CD14-positive monocyte (primary cell): Measurements from ENCODE around the gene SLC35E3. TPM values are rescaled to one million over a fixed set of nuclear protein-coding genes. Genes with fewer than 3 reads are reported as not detected.

Source experiments
- DNase-seq, 3 donors: peaks; one replicate each; pipeline ENCODE4 v3.0.0-alpha.2; 2011 to 2022
- H2AFZ ChIP-seq: 2 replicates; pipeline ENCODE4 v1.6.0; 2012; ENCODE audit warnings: mild to moderate bottlenecking, low read depth, low read length, inconsistent platforms; ENCODE audit not compliant: insufficient read depth, poor library complexity, severe bottlenecking
- H3K27ac ChIP-seq, 2 donors: 1 replicate in 1 of 2; 2 replicates in 1 of 2; pipeline ENCODE4 v1.5.1; 2012 to 2013; ENCODE audit warnings: low read length in 2 of 2, control low read depth in 1 of 2, inconsistent platforms in 1 of 2, low read depth in 1 of 2, mild to moderate bottlenecking in 1 of 2
- H3K27me3 ChIP-seq, 2 donors: one replicate each; pipeline versions ENCODE4 v1.6.0 to v1.6.1; 2011 to 2013; ENCODE audit warnings: low read length in 2 of 2; ENCODE audit not compliant: control insufficient read depth in 2 of 2, insufficient read depth in 2 of 2
- H3K36me3 ChIP-seq, 2 donors: replicated peaks in 1 of 2; 1 replicate in 1 of 2; 2 replicates in 1 of 2; pipeline versions ENCODE4 v1.5.1 to v1.6.1; 2012 to 2013; ENCODE audit warnings: low read length in 2 of 2, control low read depth in 1 of 2, inconsistent platforms in 1 of 2, mild to moderate bottlenecking in 1 of 2; ENCODE audit not compliant: insufficient read depth in 2 of 2, control insufficient read depth in 1 of 2
- H3K4me1 ChIP-seq, 2 donors: 1 replicate in 1 of 2; 2 replicates in 1 of 2; pipeline versions ENCODE4 v1.5.1 to v1.6.1; 2012 to 2013; ENCODE audit warnings: low read length in 2 of 2, control low read depth in 1 of 2, inconsistent platforms in 1 of 2, mild to moderate bottlenecking in 1 of 2, moderate library complexity in 1 of 2; ENCODE audit not compliant: insufficient read depth in 2 of 2, control insufficient read depth in 1 of 2
- H3K4me2 ChIP-seq: replicated peaks from 2 replicates; pipeline ENCODE3; 2012; ENCODE audit warnings: low read length, moderate library complexity, mild to moderate bottlenecking; ENCODE audit not compliant: poor library complexity, severe bottlenecking; ENCODE audit errors: extremely low read depth
- H3K4me3 ChIP-seq, 3 experiments: fragments of 200-600 bp in 1 of 3; sonication (generic) in 1 of 3; replicated peaks in 1 of 3; 1 replicate in 2 of 3; 2 replicates in 1 of 3; pipeline ENCODE4 v1.5.1; 2011 to 2013; ENCODE audit warnings: low read length in 3 of 3, mild to moderate bottlenecking in 3 of 3, control low read depth in 2 of 3, low read depth in 2 of 3, inconsistent platforms in 1 of 3, moderate library complexity in 1 of 3
- H3K79me2 ChIP-seq: 2 replicates; pipeline ENCODE4 v1.6.0; 2012; ENCODE audit warnings: mild to moderate bottlenecking, control low read depth, inconsistent platforms, low read length, moderate library complexity; ENCODE audit not compliant: insufficient read depth
- H3K9ac ChIP-seq: 2 replicates; pipeline ENCODE4 v1.6.0; 2017; ENCODE audit warnings: low read length, mild to moderate bottlenecking; ENCODE audit not compliant: insufficient read depth, poor library complexity, severe bottlenecking
- H3K9me3 ChIP-seq, 2 donors: replicated peaks in 1 of 2; 1 replicate in 1 of 2; 2 replicates in 1 of 2; pipeline versions ENCODE4 v1.5.1 to v1.6.1; 2012 to 2013; ENCODE audit warnings: low read length in 2 of 2, control low read depth in 1 of 2; ENCODE audit not compliant: control insufficient read depth in 1 of 2, insufficient read depth in 1 of 2
- H4K20me1 ChIP-seq: 2 replicates; pipeline ENCODE4 v1.6.0; 2012; ENCODE audit warnings: mild to moderate bottlenecking, low read length, control low read depth, moderate library complexity; ENCODE audit not compliant: insufficient read depth
- H3K27ac Mint-ChIP-seq, 7 donors: one replicate each; pipeline ENCODE4 v1.8.0; 2020; ENCODE audit warnings: mild to moderate bottlenecking in 7 of 7, mixed read lengths in 7 of 7, moderate library complexity in 6 of 7, inconsistent platforms in 2 of 7
- H3K27me3 Mint-ChIP-seq, 3 donors: one replicate each; pipeline ENCODE4 v1.8.0; 2021 to 2022; ENCODE audit warnings: low read depth in 3 of 3, mild to moderate bottlenecking in 3 of 3, mixed read lengths in 3 of 3, moderate library complexity in 3 of 3, inconsistent platforms in 1 of 3
- H3K36me3 Mint-ChIP-seq, 2 donors: one replicate each; pipeline ENCODE4 v1.8.0; 2020; ENCODE audit warnings: mixed read lengths in 2 of 2, inconsistent platforms in 1 of 2, mild to moderate bottlenecking in 1 of 2
- H3K4me1 Mint-ChIP-seq: one replicate; pipeline ENCODE4 v1.8.0; 2020; ENCODE audit warnings: mild to moderate bottlenecking, mixed read lengths
- H3K4me3 Mint-ChIP-seq, 2 donors: one replicate each; pipeline ENCODE4 v1.8.0; 2020; ENCODE audit warnings: mild to moderate bottlenecking in 2 of 2, mixed read lengths in 2 of 2, moderate library complexity in 1 of 2
- H3K9me3 Mint-ChIP-seq, 7 donors: one replicate each; pipeline ENCODE4 v1.8.0; 2020 to 2022; ENCODE audit warnings: mixed read lengths in 7 of 7, mild to moderate bottlenecking in 6 of 7, moderate library complexity in 6 of 7, inconsistent platforms in 2 of 7
- WGBS: methylation state at CpG from one replicate; pipeline ENCODE4 v1.1.5; 2013; ENCODE audit warnings: missing lambda C conversion rate; ENCODE audit not compliant: insufficient coverage; 5-methylcytosine and 5-hydroxymethylcytosine counted together
- intact Hi-C, 2 donors: fragments of 100-400 bp; cut with micrococcal nuclease; formaldehyde crosslinking; loops; one replicate each; pipeline versions ENCODE4 v1.15.0 to v1.15.1; 2023
- polyA plus RNA-seq, 3 donors: library from polyadenylated mRNA; depleted of rRNA in 1 of 3; unstranded in 2 of 3; stranded (reverse) in 1 of 3; fragments of 300-500 nt in 2 of 3; fragments of >200 nt in 1 of 3; fragmentation: Illumina TruSeq in 2 of 3; gene quantifications; 1 replicate in 2 of 3; 2 replicates in 1 of 3; pipeline ENCODE4 v1.2.3, GENCODE V29; 2012 to 2021
- TF ChIP-seq, protein P1 (sequence below): fragments of 200-600 bp; IDR thresholded peaks from one replicate; pipeline ENCODE4 v1.8.0; 2022; ENCODE audit warnings: antibody characterized with exemption, mild to moderate bottlenecking

SLC35E3 gene
- polyA plus RNA-seq, 3 donors, result 4.3 to 12.4 (median 10.9) TPM

DNA sequence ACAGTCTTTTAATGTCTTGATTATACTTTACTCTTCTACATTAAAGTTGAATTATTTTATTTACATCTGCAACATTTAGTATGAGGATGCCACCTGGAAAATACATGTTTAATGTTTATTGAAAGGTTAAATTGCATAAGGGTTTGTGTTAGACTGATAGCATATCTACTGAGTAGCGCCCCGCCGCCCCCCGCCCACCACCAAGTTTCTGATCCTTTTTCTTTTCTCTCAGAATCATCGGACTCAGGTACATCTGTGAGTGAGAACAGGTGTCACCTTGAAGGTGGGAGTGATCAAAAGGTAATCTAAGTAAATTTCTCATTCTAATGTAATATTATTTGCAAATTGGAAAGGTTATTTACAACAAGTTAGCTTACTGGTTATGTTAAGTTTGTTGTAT is 78.2 kb downstream of the SLC35E3 start:
- Histone ChIP-seq H3K4me2 (no peak overlapping the region), H3K4me3 (no peak overlapping the region), H3K9ac (no peak overlapping the region), H3K36me3 (peaks cover 95 to 100% of the 10 kb centered on the region in 2 donors), H3K9me3 (no peaks in the 10 kb centered on the region), H3K79me2 (peaks cover 29% of the 10 kb centered on the region), H3K4me1 (no peaks in the 10 kb centered on the region), H3K27ac (peak overlapping the region in 1 of 2 donors; percentile 49), H2AFZ (no peak overlapping the region), H3K27me3 (no peaks in the 10 kb centered on the region), H4K20me1 (peaks cover 89% of the 10 kb centered on the region)
- Mint-ChIP-seq H3K4me1 (peaks cover 7% of the 10 kb centered on the region), H3K9me3 (peaks cover 0 to 3% (median 0%) of the 10 kb centered on the region in 7 donors), H3K27me3 (peaks cover 0 to 2% (median 0%) of the 10 kb centered on the region in 3 donors), H3K27ac (peak overlapping the region in 1 of 7 donors; percentile 2), H3K36me3 (peaks cover 71 to 94% of the 10 kb centered on the region in 2 donors), H3K4me3 (no peak overlapping the region)
- TF ChIP-seq, protein P1, sequence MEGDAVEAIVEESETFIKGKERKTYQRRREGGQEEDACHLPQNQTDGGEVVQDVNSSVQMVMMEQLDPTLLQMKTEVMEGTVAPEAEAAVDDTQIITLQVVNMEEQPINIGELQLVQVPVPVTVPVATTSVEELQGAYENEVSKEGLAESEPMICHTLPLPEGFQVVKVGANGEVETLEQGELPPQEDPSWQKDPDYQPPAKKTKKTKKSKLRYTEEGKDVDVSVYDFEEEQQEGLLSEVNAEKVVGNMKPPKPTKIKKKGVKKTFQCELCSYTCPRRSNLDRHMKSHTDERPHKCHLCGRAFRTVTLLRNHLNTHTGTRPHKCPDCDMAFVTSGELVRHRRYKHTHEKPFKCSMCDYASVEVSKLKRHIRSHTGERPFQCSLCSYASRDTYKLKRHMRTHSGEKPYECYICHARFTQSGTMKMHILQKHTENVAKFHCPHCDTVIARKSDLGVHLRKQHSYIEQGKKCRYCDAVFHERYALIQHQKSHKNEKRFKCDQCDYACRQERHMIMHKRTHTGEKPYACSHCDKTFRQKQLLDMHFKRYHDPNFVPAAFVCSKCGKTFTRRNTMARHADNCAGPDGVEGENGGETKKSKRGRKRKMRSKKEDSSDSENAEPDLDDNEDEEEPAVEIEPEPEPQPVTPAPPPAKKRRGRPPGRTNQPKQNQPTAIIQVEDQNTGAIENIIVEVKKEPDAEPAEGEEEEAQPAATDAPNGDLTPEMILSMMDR, result no peak
- intact Hi-C loops, result loop anchor here in 1 of 2 donors (10.0 kb wide), 1 partner anchor 49 kb away; no protein-coding TSS in a partner anchor
- WGBS, result no CpG with 5 or more reads among the region's 5 CpGs
- no peak for DNase-seq

DNA sequence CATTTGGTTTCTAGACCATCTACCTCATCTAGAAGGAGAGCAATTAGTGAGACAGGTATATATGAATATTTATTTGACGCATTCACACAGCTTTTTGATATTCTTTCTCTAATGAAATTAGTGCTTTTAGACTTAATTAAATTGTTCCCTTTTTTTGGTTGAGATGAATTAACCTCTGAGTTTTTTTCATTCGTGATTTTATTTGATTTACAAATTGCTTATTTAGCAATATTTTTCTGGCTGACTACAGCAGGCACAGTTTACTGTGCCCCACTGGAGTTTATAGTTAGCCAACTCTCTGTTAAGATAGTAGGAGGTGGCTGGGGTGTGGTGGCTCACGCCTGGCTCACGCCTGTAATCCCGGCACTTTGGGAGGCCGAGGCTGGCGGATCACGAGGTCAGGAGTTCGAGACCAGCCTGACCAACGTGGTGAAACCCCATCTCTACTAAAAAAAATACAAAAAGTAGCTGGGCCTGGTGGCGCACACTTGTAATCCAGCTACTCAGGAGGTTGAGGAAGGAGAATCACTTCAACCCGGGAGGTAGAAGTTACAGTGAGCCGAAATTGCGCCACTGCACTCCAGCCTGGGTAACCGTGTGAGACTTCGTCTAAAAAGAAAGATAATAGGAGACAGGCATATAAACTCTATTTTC is 78.7 kb downstream of the SLC35E3 start:
- H3K36me3 ChIP-seq, result peaks cover 93 to 100% of the 10 kb centered on the region in 2 donors
- peaks cover 68 to 93% of the 10 kb centered on the region in 2 donors for H3K36me3 Mint-ChIP-seq

More for the DNA sequence above, 78.7 kb downstream of the SLC35E3 start:
- H3K27ac ChIP-seq, result no peak overlapping the region
- H3K4me1 ChIP-seq, result no peaks in the 10 kb centered on the region
- peaks cover 0 to 3% (median 0%) of the 10 kb centered on the region in 7 donors for H3K9me3 Mint-ChIP-seq
- intact Hi-C loops, result loop anchor here in 1 of 2 donors (10.0 kb wide), 1 partner anchor 50 kb away; no protein-coding TSS in a partner anchor
- H3K4me3 ChIP-seq, result no peak overlapping the region
- no peaks in the 10 kb centered on the region for H3K9me3 ChIP-seq
- H3K4me1 Mint-ChIP-seq, result peaks cover 7% of the 10 kb centered on the region
- TF ChIP-seq, protein P1, result no peak
- no peaks in the 10 kb centered on the region for H3K27me3 ChIP-seq
- peaks cover 0 to 2% (median 0%) of the 10 kb centered on the region in 3 donors for H3K27me3 Mint-ChIP-seq
- H3K9ac ChIP-seq, result no peak overlapping the region
- H3K79me2 ChIP-seq, result peaks cover 23% of the 10 kb centered on the region
- H3K27ac Mint-ChIP-seq, result peak overlapping the region in 1 of 7 donors; percentile 15
- H3K4me2 ChIP-seq, result no peak overlapping the region
- no peak overlapping the region for H3K4me3 Mint-ChIP-seq
- no peak for DNase-seq
- H2AFZ ChIP-seq, result no peak overlapping the region
- H4K20me1 ChIP-seq, result peaks cover 89% of the 10 kb centered on the region
- WGBS, result no CpG with 5 or more reads among the region's 16 CpGs
